Amygdala (tissue), 56 donors: ENCODE results near the gene FNBP1.
A peak's percentile ranks its signal among the peaks of the same experiment; 100 is the strongest.
"Not testable (repeated sequence)": the region's sequence is repeated elsewhere in the genome, so short reads cannot be mapped to it uniquely, and the experiment has no call there.

Experiments
- DNase-seq, 56 donors: peaks; one replicate each; lab custom pipeline; 2025; lab: John Stamatoyannopoulos, UW

Gene FNBP1

DNA sequence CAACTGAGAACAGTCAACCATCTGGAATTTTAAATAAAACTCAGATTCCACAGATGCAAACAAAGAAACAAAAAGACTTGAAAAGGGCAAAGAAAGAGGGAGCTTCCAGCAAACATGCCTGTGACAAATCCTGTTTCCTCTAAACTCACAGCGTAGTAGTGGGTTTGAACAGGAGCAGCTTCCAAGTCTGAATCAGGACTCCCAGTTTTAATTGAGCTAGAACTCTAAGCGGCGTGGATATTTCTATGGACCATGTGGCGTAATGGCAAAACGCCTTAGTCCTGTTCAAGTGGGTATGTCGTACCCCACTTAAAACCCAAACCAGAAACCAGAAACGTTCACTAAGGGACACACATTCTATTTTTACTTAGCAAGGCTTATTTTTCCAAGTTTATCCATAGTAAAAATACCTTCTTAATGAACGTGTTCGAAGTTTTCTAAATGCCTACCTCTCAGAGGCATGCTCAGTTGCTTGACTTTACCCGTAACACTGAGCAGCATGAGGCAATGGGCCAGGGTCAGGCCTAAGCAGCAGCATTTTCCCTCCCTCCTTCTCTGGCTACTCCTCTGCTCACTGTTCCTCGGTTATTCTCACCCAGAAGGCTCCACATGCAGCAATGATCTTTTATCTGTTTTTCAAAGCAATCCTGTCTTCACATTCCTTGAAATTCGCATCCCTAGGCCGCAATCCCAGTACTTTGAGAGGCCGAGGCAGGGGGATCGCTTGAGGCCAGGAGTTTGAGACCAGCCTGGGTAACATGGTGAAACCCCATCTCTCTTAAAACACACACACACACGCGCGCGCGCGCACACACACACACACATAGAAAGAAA lies 77.9 kb downstream of the FNBP1 start:
- peak in 7 of 56 donors; percentile 15 to 48 (median 25) for DNase-seq

DNA sequence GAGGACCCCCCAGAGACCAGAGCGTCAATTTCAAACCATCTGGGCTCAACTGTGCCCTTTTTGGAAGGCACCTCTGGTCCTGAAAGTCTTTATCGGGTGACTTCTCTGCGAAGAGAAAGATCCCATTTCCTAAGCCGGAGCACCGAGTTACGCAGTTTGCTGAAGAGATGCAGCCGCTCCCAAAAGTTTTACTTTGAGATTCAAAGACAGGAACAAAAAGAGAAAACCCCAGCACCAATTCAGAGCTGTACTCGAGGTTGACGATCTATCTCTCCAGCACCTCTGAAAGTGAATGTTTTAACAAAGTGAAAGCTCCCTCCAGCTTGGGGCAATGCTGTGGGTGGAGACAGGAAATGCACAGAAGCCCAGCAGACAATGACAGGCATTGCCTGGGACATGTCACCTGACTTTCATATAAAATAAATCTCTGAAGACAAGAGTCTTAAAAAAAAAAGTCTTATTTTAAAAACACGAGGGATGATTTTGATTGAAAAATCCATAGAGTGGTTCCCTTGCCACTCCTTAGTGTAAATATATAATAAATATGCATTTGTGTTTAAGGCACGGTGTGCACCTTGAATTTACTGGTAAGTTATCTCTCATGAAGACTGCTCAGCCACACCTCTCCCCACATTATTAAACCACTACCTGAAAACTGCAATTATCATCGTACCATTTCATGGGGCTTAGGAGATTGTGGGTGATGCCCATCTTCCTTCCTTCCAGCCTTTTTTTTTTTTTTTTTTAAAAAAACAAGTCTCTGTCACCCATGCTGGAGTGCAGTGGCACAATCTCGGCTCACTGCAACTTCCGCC lies 79.9 kb downstream of the FNBP1 start:
- DNase-seq, result peak in 6 of 56 donors; percentile 6 to 23 (median 17)

GRCh38 chr9:129962451-129962864 lies 80.5 kb downstream of the FNBP1 start:
- DNase-seq, result no peak

DNA sequence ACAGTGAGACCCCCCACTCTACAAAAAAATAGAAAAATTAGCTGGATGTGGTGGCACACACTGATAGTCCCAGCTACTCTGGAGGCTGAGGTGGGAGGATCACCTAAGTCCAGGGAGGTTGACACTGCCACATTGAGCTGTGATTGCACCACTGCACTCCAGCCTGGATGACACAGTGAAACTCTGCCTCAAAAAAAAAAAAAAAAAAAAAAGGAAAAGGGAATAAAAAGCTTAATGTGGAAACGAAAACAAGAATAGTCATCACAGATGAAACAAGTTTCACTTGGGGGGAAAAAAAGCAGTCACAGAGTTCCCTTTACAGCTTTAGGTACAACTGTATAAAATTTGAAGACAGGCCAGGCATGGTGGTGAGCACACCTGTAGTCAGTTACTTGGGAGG lies 84.2 kb downstream of the FNBP1 start:
- DNase-seq, result no peak

- no peak for DNase-seq
These were observed 88.0 kb downstream of the FNBP1 start for GRCh38 chr9:129954868-129955550.

- no peak for DNase-seq
These were observed 89.3 kb downstream of the FNBP1 start for GRCh38 chr9:129953736-129954135.

DNA sequence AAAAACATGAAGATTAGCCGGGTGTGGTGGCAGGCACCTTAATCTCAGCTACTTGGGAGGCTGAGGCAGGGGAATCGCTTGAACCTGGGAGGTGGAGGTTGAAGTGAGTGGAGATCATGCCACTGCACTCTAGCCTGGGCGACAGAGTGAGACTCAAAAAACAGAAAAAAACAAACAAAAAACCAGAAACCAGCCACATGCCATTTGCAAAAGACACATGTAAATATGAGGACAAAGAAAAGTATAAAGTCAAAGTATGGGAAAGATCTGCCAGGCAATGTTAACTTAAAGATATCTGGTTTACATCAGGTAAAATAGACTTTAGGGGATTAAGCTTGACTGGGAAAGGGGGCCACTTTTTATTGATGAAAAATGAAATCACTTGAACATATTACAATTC lies 90.7 kb downstream of the FNBP1 start:
- DNase-seq, result no peak

GRCh38 chr9:129949821-129950220 lies 93.2 kb downstream of the FNBP1 start:
- no peak for DNase-seq

DNA sequence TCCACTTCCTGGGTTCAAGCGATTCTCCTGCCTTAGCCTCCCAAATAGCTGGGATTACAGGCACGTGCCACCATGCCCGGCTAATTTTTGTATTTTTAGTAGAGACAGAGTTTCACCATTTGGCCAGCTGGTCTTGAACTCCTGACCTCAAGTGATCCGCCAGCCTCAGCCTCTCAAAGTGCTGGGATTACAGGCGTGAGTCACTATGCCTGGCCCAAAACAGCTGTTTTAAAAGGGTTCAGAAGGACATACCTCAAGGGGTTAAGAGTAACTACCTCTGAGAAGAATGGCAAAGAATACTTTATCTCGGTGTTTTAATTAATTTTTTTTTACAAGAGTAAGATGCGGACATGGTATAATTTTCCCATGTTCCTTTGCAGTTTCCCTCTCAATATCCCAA lies 94.4 kb downstream of the FNBP1 start:
- not testable (repeated sequence) for DNase-seq

DNA sequence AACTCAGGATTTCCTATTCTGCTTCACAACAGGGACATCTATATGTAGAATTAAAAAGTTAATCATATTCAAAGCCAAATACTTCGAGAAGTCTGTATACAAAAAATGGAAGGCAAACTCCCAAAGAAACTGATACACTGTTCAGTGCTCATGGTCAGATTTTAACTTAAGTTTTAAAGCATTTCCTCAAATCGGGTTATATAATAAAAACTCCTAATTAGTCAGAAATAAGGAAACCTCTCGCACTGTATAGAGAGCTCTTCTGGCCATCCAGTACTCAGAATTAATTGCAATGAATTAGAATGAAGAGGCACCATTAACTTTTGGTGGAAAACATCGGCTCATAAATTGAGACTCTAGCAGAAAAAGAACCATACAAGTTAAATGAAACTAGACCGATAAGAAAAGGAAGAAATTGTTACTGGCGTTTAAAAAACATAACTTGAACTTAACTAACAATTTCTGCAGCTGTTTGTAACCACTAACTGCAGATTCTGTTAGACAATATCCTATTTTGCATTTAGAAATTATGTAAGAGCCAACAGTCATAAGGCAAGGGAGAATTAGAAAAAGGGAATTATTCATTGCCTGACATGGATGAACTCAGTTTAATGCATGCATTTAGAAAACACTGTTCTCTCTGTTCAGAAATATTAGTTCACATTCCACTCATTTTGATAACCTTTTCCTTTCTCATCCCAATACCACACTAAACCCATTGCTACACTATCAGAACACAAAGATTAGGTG lies 96.6 kb downstream of the FNBP1 start:
- DNase-seq, result no peak

- no peak for DNase-seq
These were observed 97.7 kb downstream of the FNBP1 start for GRCh38 chr9:129945314-129945713.

DNA sequence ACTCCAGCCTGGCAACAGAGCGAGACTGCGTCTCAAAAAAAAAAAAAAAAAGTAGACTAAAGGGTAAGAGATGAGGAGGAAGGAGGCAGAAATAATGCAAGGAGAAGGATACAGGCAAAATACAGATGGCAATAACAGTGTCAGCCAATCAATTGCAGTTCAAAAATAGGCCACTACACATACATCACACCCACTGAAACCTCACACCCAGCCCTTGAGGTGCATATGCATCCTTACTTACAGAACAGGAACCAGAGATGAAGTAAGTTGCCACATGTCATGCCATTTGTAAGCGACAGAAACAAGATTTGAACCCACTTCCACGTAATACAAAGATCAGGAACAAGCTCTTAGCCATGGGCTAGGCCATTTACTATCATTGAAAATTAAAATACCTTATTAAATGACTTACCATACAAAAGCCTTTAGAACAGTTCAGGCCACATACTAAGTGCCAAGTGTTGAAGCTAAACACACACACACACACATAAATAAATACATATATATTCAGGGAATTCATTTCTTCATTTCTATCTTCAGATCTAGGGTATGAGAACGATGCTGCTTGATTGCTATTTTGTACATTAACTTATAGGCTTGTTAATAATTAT lies 98.4 kb downstream of the FNBP1 start:
- DNase-seq, result no peak

- DNase-seq, result no peak
These were observed 103.6 kb downstream of the FNBP1 start for GRCh38 chr9:129939431-129939830.

- peak in 1 of 56 donors; percentile 21 for DNase-seq
These were observed 104.6 kb downstream of the FNBP1 start for GRCh38 chr9:129938291-129938979.

- not testable (repeated sequence) for DNase-seq
These were observed 105.1 kb downstream of the FNBP1 start for GRCh38 chr9:129937879-129938278.

DNA sequence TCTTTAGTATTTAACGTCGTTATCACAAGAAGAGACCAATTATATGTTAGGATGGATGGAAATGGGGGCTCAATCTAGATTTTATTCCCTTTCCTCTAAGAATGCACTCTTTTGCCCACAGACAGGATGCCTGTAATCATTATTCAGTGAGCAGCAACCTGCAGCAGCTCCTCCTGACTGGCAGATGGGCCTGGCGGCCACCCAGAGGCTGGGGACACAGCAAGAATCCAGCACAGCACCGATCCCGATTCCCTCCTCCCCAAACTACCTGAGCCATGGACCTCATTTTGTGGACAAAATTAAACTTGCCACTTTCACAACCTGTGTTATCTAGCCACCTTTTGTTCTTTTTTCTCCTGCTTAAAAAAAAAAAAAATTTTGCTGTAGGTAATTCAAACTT lies 106.8 kb downstream of the FNBP1 start:
- DNase-seq, result peak in 15 of 56 donors; percentile 8 to 55 (median 29)

DNA sequence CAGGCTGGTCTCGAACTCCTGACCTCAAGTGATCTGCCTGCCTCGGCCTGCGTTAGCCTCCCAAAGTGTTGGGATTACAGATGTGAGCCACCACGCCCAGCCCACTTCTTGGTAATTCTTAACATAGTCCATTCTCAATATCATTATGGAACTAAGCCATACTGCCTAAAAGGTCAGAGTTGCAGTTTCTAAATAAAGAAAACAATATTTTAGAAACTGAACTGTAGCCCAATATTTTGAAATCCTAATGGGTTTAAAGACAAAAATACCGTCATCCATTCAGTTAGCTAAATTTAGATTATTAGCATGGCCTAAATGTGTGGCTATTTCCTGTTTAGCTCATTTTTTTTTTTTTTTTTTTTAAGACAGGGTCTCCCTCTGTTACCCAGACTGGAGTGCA lies 108.2 kb downstream of the FNBP1 start:
- no peak for DNase-seq

DNA sequence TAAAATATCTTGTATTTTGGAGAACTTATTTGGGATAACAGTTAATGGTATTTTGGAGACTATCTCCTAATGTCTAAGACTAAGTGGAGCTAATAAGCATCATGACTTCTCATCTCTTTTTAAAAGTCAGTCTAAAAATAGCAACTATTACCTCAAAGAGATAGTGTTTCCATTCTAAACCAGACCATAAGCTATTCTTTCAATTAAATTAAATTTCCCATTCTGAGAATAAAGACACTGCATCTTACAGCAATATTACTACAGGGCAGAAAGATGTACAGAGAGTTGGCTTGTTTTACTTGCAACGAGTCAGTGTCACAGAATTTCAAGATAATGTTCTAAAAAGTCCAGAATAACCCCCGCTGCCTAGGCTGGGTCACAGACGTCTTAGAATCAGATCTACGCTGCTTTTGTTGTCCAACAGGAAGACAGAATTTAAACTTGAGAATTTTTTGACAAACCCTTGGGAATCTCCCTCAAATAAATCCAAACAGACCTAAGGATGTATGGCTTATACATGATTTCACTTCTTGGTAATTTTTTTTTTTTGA lies 108.9 kb downstream of the FNBP1 start:
- DNase-seq, result no peak
